HK-2 (cell line): ENCODE measurements around the gene EIF4B.
"Not testable (repeated sequence)": the region's sequence is repeated elsewhere in the genome, so short reads cannot be mapped to it uniquely, and the experiment has no call there.

Experiments used
- DNase-seq: peaks from one replicate; pipeline ENCODE4 v3.0.0-alpha.2; 2018; ENCODE audit not compliant: unreplicated experiment

The EIF4B gene

GRCh38 chr12:53004178-53004577, 2.1 kb upstream of the EIF4B start:
- no peak for DNase-seq

GRCh38 chr12:53004582-53004981, 1.7 kb upstream of the EIF4B start:
- no peak for DNase-seq

- peak; percentile 41 for DNase-seq
Measured at GRCh38 chr12:53005215-53005985, 856 bp upstream of the EIF4B start.

- peak; percentile 83 for DNase-seq
Measured at GRCh38 chr12:53006810-53007309, 604 bp downstream of the EIF4B start.

- DNase-seq, result no peak
Measured at GRCh38 chr12:53007343-53007742, 1.1 kb downstream of the EIF4B start.

- DNase-seq, result not testable (repeated sequence)
Measured at GRCh38 chr12:53008760-53009159, 2.5 kb downstream of the EIF4B start.

DNA sequence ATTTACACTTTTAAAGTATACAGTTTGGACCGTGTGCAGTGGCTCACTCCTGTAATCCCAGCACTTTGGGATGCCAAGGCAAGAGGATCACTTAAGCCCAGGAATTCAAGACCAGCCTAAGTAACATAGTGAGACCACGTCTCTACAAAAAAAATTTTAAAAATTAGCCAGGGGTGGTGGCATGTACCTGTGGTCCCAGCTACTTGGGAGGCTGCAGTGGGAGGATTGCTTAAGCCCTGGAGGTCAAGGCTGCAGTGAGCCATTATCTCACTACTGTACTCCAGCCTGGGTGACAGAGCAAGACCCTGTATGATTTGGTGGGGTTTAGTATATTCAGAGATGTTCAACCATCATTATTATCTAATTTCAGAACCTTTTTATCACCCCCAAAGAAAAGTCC, 4.7 kb downstream of the EIF4B start:
- no peak for DNase-seq

DNA sequence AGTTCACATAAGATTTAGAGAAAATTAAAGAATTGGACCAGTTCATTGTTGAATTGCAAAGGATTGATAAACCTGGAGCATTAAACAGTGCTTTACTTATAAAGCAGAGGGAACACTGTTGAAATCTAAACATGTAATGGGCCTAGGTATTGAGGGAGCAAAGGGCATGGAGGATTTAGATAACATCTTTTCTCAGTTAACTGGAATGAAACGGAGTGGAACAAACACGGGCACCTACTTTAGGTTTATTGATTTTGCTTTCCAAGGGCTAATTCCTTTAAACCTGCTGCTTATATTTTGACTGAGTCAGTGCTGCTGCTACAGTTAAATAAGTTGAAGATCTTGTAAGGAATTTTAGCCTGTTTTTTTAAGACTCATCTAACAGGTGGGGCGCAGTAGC, 5.6 kb downstream of the EIF4B start:
- no peak for DNase-seq

DNA sequence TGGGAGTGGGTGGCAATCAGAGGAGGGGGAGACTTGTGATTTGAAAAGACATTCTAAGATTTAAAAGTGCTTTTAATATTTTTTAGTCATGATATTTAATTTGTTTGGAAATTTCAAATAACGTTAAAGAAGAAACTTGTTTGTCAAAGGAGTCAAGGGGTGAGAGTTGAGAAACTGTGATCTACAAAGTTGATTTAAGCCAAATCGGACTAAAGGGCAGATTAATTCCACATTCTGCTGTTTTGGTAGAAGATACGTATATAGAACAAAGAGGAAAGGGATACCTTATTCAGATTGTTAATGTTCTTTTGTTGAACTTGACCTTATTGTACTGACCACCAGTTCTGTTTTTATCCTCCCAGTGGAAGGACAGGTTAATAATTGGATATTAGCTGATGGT, 6.7 kb downstream of the EIF4B start:
- no peak for DNase-seq

GRCh38 chr12:53014709-53015108, 8.5 kb downstream of the EIF4B start:
- DNase-seq, result no peak

DNA sequence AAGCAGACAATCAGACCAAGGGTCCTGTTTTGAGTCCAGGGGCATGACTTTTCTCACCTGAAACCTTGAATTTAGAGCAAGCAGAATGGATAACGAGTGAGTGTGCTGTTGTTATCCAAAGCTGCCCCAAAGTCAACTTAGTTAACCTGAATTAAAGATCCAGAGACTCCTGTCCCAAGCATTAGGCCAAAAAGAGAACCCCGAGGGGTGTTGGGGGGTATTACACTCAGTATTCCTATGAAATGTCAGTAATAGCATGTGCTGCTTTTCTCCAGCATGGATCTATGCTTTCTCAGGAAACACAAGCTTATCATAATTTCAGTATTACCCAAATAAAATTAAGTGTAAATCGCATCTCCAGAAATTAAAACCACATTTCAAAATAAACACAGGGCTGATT, 19.0 kb downstream of the EIF4B start:
- no peak for DNase-seq

DNA sequence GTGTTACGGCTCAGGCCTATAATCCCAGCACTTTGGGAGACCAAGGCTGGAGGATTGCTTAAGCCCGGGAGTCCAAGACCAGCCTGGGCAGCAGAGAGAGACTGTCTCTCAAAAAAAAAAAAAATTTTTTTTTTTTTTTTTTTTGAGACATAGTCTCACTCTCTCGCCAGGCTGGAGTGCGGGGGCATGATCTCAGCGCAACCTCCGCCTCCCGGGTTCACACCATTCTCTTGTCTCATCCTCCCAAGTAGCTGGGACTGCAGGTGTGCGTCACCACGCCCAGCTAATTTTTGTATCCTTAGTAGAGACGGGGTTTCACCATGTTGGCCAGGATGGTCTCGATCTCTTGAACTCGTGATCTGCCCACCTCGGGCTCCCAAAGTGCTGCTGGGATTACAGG, 20.8 kb downstream of the EIF4B start:
- not testable (repeated sequence) for DNase-seq

GRCh38 chr12:53031616-53032015, 25.4 kb downstream of the EIF4B start:
- DNase-seq, result no peak

DNA sequence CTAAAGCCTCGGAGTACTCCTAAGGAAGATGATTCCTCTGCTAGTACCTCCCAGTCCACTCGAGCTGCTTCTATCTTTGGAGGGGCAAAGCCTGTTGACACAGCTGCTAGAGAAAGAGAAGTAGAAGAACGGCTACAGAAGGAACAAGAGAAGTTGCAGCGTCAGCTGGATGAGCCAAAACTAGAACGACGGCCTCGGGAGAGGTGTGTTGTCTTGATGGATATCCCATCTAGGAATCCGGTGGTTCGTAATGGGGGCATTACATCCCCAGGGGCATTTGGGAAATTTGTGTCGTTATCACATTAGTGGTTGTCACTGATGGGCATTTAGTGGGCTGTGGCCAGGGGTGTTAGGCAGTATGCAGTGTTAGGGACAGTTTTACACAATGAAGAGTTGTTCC, 27.6 kb downstream of the EIF4B start:
- DNase-seq, result not testable (repeated sequence)

GRCh38 chr12:53034459-53034858, 28.2 kb downstream of the EIF4B start:
- no peak for DNase-seq

DNA sequence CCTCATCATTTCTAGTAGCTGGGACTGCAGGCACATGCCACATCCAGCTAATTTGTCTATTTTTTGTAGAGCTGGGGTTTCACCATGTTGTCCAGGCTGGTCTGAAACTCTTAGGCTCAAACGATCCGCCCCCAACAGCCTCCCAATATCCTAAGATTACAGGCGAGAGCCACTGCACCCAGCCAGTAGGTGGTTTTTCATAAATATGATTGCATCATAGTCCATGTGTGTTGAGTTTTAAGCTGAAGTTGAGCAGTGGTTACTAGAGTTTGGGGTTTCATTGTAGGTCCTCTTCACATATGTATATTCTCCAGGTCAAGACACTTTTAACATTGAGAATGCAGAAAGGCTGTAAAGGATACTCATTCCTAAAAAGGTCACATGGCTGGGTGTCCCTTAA, 30.5 kb downstream of the EIF4B start:
- DNase-seq, result no peak

GRCh38 chr12:53039851-53040250, 33.6 kb downstream of the EIF4B start:
- no peak for DNase-seq

- DNase-seq, result no peak
Measured at GRCh38 chr12:53042607-53043454, 36.6 kb downstream of the EIF4B start.

GRCh38 chr12:53044052-53044581, 37.9 kb downstream of the EIF4B start:
- DNase-seq, result no peak

DNA sequence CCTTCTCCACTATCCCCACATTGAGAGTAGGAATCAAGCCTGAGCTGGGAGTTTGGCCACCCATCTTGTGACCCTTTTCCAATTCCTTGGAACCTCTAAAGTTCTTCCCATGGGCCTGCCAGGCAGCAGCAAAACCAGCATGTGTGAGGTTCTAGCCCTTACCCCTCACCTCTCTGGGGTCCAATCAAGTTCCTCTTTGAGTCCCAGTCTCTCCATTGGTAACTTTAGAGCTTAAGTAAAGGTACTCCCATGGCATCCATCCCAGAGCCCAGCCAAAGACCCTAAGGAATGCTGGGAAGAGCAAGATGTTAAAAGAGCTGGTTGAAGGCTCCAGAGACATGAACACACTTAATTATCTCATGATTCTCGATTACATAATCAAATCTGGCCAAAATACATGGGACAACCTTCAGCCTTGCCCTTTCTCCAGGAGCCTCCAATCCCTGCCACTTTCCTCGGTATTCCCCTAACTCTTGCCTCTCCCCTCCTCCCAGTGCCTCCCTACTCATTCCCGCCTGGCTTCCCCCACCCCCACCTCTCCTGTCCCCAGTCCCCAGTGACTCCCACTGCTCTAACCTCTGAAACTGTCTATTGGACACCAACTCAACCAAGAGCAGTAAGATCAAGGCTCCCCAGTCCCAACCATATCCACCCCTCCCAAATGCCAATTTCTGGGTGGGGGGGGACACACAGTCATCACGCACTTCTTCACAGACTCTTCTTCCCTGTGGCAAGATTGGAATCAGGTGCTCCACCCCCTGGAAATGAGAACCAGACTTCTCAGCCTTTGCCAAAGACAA, 38.8 kb downstream of the EIF4B start:
- DNase-seq, result no peak

DNA sequence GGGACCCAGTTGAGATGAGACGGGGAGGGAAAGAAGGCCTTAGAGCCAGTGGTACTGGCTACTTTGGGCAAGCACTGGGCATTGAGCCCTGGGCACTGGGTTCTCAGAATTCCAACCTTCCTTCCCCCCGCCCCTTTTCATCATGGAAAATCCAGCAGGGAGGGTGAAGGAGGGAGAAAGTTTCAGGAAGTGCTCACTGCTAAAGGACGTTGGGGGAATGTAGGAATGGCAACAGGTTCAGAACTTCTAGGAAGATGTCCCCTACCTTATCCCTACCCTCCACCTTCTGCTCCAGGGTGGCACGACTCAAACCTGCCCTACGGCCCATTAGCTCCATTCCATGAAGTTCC, 39.4 kb downstream of the EIF4B start:
- no peak for DNase-seq

DNA sequence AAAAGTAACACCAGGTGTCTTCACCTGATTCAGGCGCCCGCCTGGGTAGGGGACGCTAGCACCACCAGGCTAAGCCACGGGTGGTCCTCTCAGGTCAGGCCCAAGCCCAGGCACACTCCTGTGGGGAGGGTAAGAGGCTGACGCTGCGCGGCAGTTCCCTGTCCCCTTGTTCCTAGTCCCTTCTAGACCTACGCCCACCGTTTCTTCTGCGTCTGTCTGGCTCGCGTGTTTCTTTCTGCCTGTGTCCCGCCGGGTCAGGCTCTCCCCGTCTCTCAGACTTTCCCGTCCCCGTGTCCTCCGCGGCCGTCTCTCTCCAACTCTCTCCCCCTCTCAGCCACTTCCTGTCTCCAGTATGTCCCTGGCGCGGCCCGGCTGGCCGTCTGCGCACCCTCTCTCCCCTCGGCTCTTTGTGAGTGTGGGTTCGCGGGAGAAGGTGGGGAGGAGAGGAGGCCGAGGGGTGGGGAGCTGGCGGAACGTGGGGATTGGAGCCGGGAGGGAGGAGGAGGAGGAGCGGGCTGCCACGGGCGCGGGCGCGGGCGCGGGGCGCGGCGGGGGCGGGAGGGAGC, 40.5 kb downstream of the EIF4B start:
- peak; percentile 92 for DNase-seq
